Central memory CD8-positive, alpha-beta T cell (primary cell): Measurements from ENCODE around the gene NDOR1.

Experiments
- ATAC-seq: fragments of 150-1000 bp; cut with Tn5 transposase; replicated peaks from 2 replicates; pipeline ENCODE4 v1.10.0; 2022; ENCODE audit warnings: mild to moderate bottlenecking, moderate FRiP score, moderate number of reproducible peaks; ENCODE audit not compliant: poor library complexity, severe bottlenecking; ENCODE audit errors: extremely low read depth
- DNase-seq, 2 donors: peaks; one replicate each; pipeline ENCODE4 v3.0.0; 2021; ENCODE audit warnings: low spot score in 2 of 2
- H3K27ac Mint-ChIP-seq: one replicate; pipeline ENCODE4 v1.8.0; 2022; ENCODE audit warnings: low read depth, mild to moderate bottlenecking, moderate library complexity, mixed read lengths
- H3K27me3 Mint-ChIP-seq: one replicate; pipeline ENCODE4 v1.8.0; 2022; ENCODE audit warnings: mixed read lengths
- H3K36me3 Mint-ChIP-seq: one replicate; pipeline ENCODE4 v1.8.0; 2022; ENCODE audit warnings: mild to moderate bottlenecking, moderate library complexity, mixed read lengths; ENCODE audit not compliant: insufficient read depth
- H3K4me1 Mint-ChIP-seq: one replicate; pipeline ENCODE4 v1.8.0; 2022; ENCODE audit warnings: mixed read lengths
- H3K4me3 Mint-ChIP-seq: one replicate; pipeline ENCODE4 v1.8.0; 2022; ENCODE audit warnings: mild to moderate bottlenecking, moderate library complexity, mixed read lengths
- H3K9me3 Mint-ChIP-seq: one replicate; pipeline ENCODE4 v1.8.0; 2022; ENCODE audit warnings: mixed read lengths

Gene NDOR1

GRCh38 chr9:137171149-137171900, 34.2 kb upstream of the NDOR1 start:
- Mint-ChIP-seq H3K4me1 (peaks cover 7% of the 10 kb centered on the region), H3K4me3 (peak overlapping the region; percentile 11), H3K27ac (no peak overlapping the region), H3K27me3 (peaks cover 16% of the 10 kb centered on the region), H3K9me3 (no peaks in the 10 kb centered on the region), H3K36me3 (peaks cover 6% of the 10 kb centered on the region)
- ATAC-seq (no peak), DNase-seq (no peak)

- Mint-ChIP-seq H3K36me3 (peaks cover 13% of the 10 kb centered on the region), H3K4me3 (no peak overlapping the region), H3K4me1 (peaks cover 11% of the 10 kb centered on the region), H3K27me3 (peaks cover 9% of the 10 kb centered on the region), H3K9me3 (no peaks in the 10 kb centered on the region), H3K27ac (no peak overlapping the region)
- no peak for ATAC-seq
- DNase-seq = no peak
Measured at GRCh38 chr9:137172901-137173795, 32.4 kb upstream of the NDOR1 start.

GRCh38 chr9:137173796-137174664, 31.5 kb upstream of the NDOR1 start:
- H3K36me3 Mint-ChIP-seq = peaks cover 17% of the 10 kb centered on the region
- H3K27ac Mint-ChIP-seq = no peak overlapping the region

GRCh38 chr9:137174722-137175293, 30.7 kb upstream of the NDOR1 start:
- peaks cover 7% of the 10 kb centered on the region for H3K4me1 Mint-ChIP-seq
- H3K9me3 Mint-ChIP-seq = no peaks in the 10 kb centered on the region
- H3K27me3 Mint-ChIP-seq = peaks cover 9% of the 10 kb centered on the region
- DNase-seq (no peak), ATAC-seq (no peak)
- H3K27ac Mint-ChIP-seq = no peak overlapping the region
- H3K4me3 Mint-ChIP-seq = no peak overlapping the region
- peaks cover 21% of the 10 kb centered on the region for H3K36me3 Mint-ChIP-seq

More at GRCh38 chr9:137173796-137174664, 31.5 kb upstream of the NDOR1 start:
- Mint-ChIP-seq H3K27me3 (peaks cover 9% of the 10 kb centered on the region), H3K9me3 (no peaks in the 10 kb centered on the region), H3K4me3 (no peak overlapping the region), H3K4me1 (peaks cover 7% of the 10 kb centered on the region)
- DNase-seq (no peak), ATAC-seq (no peak)

GRCh38 chr9:137175345-137175961, 30.0 kb upstream of the NDOR1 start:
- DNase-seq (no peak), ATAC-seq (no peak)
- peaks cover 7% of the 10 kb centered on the region for H3K4me1 Mint-ChIP-seq
- no peaks in the 10 kb centered on the region for H3K9me3 Mint-ChIP-seq
- no peak overlapping the region for H3K27ac Mint-ChIP-seq
- peaks cover 5% of the 10 kb centered on the region for H3K27me3 Mint-ChIP-seq
- peaks cover 20% of the 10 kb centered on the region for H3K36me3 Mint-ChIP-seq
- no peak overlapping the region for H3K4me3 Mint-ChIP-seq

GRCh38 chr9:137176302-137177182, 29.0 kb upstream of the NDOR1 start:
- Mint-ChIP-seq H3K27me3 (no peaks in the 10 kb centered on the region), H3K4me3 (no peak overlapping the region), H3K4me1 (peaks cover 7% of the 10 kb centered on the region), H3K27ac (peak overlapping the region; percentile 70), H3K36me3 (peaks cover 20% of the 10 kb centered on the region), H3K9me3 (no peaks in the 10 kb centered on the region)
- DNase-seq = no peak
- ATAC-seq = no peak

- Mint-ChIP-seq H3K4me3 (no peak overlapping the region), H3K27ac (no peak overlapping the region), H3K36me3 (peaks cover 26% of the 10 kb centered on the region), H3K4me1 (peaks cover 7% of the 10 kb centered on the region), H3K27me3 (no peaks in the 10 kb centered on the region), H3K9me3 (no peaks in the 10 kb centered on the region)
- DNase-seq (no peak), ATAC-seq (no peak)
Measured at GRCh38 chr9:137178201-137178938, 27.1 kb upstream of the NDOR1 start.

- no peak for DNase-seq
- H3K27ac Mint-ChIP-seq = peak overlapping the region; percentile 46
- H3K4me3 Mint-ChIP-seq = peak overlapping the region; percentile 34
- ATAC-seq = no peak
- peaks cover 27% of the 10 kb centered on the region for H3K36me3 Mint-ChIP-seq
- no peaks in the 10 kb centered on the region for H3K27me3 Mint-ChIP-seq
- H3K9me3 Mint-ChIP-seq = no peaks in the 10 kb centered on the region
- H3K4me1 Mint-ChIP-seq = peaks cover 10% of the 10 kb centered on the region
Measured at GRCh38 chr9:137178939-137179630, 26.4 kb upstream of the NDOR1 start.

- H3K36me3 Mint-ChIP-seq = peaks cover 27% of the 10 kb centered on the region
- DNase-seq (no peak), ATAC-seq (no peak)
- H3K9me3 Mint-ChIP-seq = no peaks in the 10 kb centered on the region
- H3K27me3 Mint-ChIP-seq = no peaks in the 10 kb centered on the region
- H3K27ac Mint-ChIP-seq = peak overlapping the region; percentile 46
- H3K4me1 Mint-ChIP-seq = peaks cover 16% of the 10 kb centered on the region
- peak overlapping the region; percentile 34 for H3K4me3 Mint-ChIP-seq
Measured at GRCh38 chr9:137179761-137180160, 25.7 kb upstream of the NDOR1 start.

- H3K27me3 Mint-ChIP-seq = no peaks in the 10 kb centered on the region
- peaks cover 16% of the 10 kb centered on the region for H3K4me1 Mint-ChIP-seq
- H3K4me3 Mint-ChIP-seq = no peak overlapping the region
- ATAC-seq (no peak), DNase-seq (no peak)
- H3K36me3 Mint-ChIP-seq = peaks cover 27% of the 10 kb centered on the region
- no peaks in the 10 kb centered on the region for H3K9me3 Mint-ChIP-seq
- no peak overlapping the region for H3K27ac Mint-ChIP-seq
Measured at GRCh38 chr9:137180491-137180890, 25.0 kb upstream of the NDOR1 start.
